Breast epithelium (tissue), 4 donors: Measurements from ENCODE around the gene FBN2. TPM values are rescaled to one million over a fixed set of nuclear protein-coding genes. Genes with fewer than 3 reads are reported as not detected.
A peak's percentile ranks its signal among the peaks of the same experiment; 100 is the strongest.

Experiments used
- DNase-seq, 2 donors: peaks; one replicate each; pipeline ENCODE4 v3.0.0-alpha.2; 2019; ENCODE audit warnings: low spot score in 2 of 2
- H3K27ac ChIP-seq, 2 donors: fragments of 200-600 bp; sonication (generic) in 1 of 2; one replicate each; pipeline ENCODE4 v1.5.1; 2016 to 2019; ENCODE audit warnings: mild to moderate bottlenecking in 1 of 2
- H3K27me3 ChIP-seq, 2 donors: fragments of 200-600 bp; sonication (generic) in 1 of 2; one replicate each; pipeline versions ENCODE4 v1.5.1 to v1.6.0; 2017 to 2019; ENCODE audit warnings: control low read depth in 1 of 2, mild to moderate bottlenecking in 1 of 2
- H3K36me3 ChIP-seq: fragments of 200-600 bp; one replicate; pipeline ENCODE4 v1.5.1; 2019
- H3K4me1 ChIP-seq, 2 donors: fragments of 200-600 bp; sonication (generic); one replicate each; pipeline ENCODE4 v1.5.1; 2016 to 2019; ENCODE audit warnings: control low read depth in 1 of 2
- H3K4me3 ChIP-seq, 3 donors: fragments of 200-600 bp; sonication (generic); 1 replicate in 2 of 3; 2 replicates in 1 of 3; pipeline ENCODE4 v1.5.1; 2016 to 2019; ENCODE audit warnings: mild to moderate bottlenecking in 3 of 3, moderate library complexity in 2 of 3
- H3K9me3 ChIP-seq, 2 donors: fragments of 200-600 bp; sonication (generic) in 1 of 2; one replicate each; pipeline ENCODE4 v1.5.1; 2016 to 2019; ENCODE audit warnings: control low read depth in 1 of 2
- CTCF ChIP-seq, 3 donors: fragments of 450-650 bp; IDR thresholded peaks; one replicate each; pipeline ENCODE4 v1.5.1; 2016 to 2017; ENCODE audit warnings: antibody characterized with exemption in 3 of 3, mild to moderate bottlenecking in 3 of 3, moderate library complexity in 3 of 3
- POLR2A ChIP-seq: fragments of 450-650 bp; IDR thresholded peaks from one replicate; pipeline ENCODE4 v1.6.1; 2016; ENCODE audit warnings: antibody characterized with exemption, mild to moderate bottlenecking, moderate library complexity
- POLR2AphosphoS5 ChIP-seq, 3 donors: sonication (generic); formaldehyde crosslinking; IDR thresholded peaks; one replicate each; pipeline ENCODE4 v1.6.1; 2017; ENCODE audit warnings: antibody characterized with exemption in 3 of 3
- intact Hi-C: fragments of 100-400 bp; cut with DNase I; formaldehyde crosslinking; loops from one replicate; pipeline ENCODE4 v1.15.1; 2023; ENCODE audit warnings: low total_unique reads
- total RNA-seq, 3 donors: library from RNA; depleted of rRNA; stranded (reverse); fragments of >200 nt; gene quantifications; one replicate each; pipeline ENCODE4 v1.1.0, GENCODE V29; 2016

FBN2 gene
- total RNA-seq, 3 donors from 2014 or later = 0.88 to 7.5 (median 1.8) TPM

- H3K4me3 ChIP-seq = no peak overlapping the region
- TF ChIP-seq POLR2AphosphoS5 (IDR thresholded peaks at IDR 0.05) (no peak), POLR2A (no peak), CTCF (IDR thresholded peaks at IDR 0.05) (no peak)
- no peaks in the 10 kb centered on the region for H3K9me3 ChIP-seq
- no peaks in the 10 kb centered on the region for H3K27me3 ChIP-seq
- intact Hi-C loops = no loop called here
- no peaks in the 10 kb centered on the region for H3K36me3 ChIP-seq
- DNase-seq = no peak
- no peaks in the 10 kb centered on the region for H3K4me1 ChIP-seq
- no peak overlapping the region for H3K27ac ChIP-seq
Measured at GRCh38 chr5:128350705-128351104, 187.3 kb downstream of the FBN2 start.

- DNase-seq = peak in 1 of 2 donors; percentile 25
- TF ChIP-seq POLR2AphosphoS5 (IDR thresholded peaks at IDR 0.05) (no peak), CTCF (IDR thresholded peaks at IDR 0.05) (no peak)
- Histone ChIP-seq H3K4me3 (no peak overlapping the region), H3K27me3 (no peaks in the 10 kb centered on the region), H3K4me1 (no peaks in the 10 kb centered on the region), H3K9me3 (no peaks in the 10 kb centered on the region), H3K27ac (no peak overlapping the region), H3K36me3 (no peaks in the 10 kb centered on the region)
- intact Hi-C loops = no loop called here
Measured at GRCh38 chr5:128349044-128349858, 188.8 kb downstream of the FBN2 start.

- no peaks in the 10 kb centered on the region for H3K9me3 ChIP-seq
- TF ChIP-seq CTCF (IDR thresholded peaks at IDR 0.05) = no peak
- no peak for TF ChIP-seq POLR2AphosphoS5 (IDR thresholded peaks at IDR 0.05)
- TF ChIP-seq POLR2A = no peak
- no peaks in the 10 kb centered on the region for H3K36me3 ChIP-seq
- intact Hi-C loops = no loop called here
- no peaks in the 10 kb centered on the region for H3K27me3 ChIP-seq
- no peak for DNase-seq
- H3K4me1 ChIP-seq = no peaks in the 10 kb centered on the region
- H3K4me3 ChIP-seq = no peak overlapping the region
- no peak overlapping the region for H3K27ac ChIP-seq
Measured at GRCh38 chr5:128346038-128346437, 192.0 kb downstream of the FBN2 start.

- H3K9me3 ChIP-seq = no peaks in the 10 kb centered on the region
- TF ChIP-seq POLR2A (no peak), POLR2AphosphoS5 (IDR thresholded peaks at IDR 0.05) (no peak), CTCF (IDR thresholded peaks at IDR 0.05) (no peak)
- no peak overlapping the region for H3K27ac ChIP-seq
Measured at GRCh38 chr5:128345247-128345646, 192.8 kb downstream of the FBN2 start.

GRCh38 chr5:128343168-128343567 lies 194.9 kb downstream of the FBN2 start:
- Histone ChIP-seq H3K27me3 (no peaks in the 10 kb centered on the region), H3K4me1 (no peaks in the 10 kb centered on the region), H3K9me3 (no peaks in the 10 kb centered on the region), H3K27ac (no peak overlapping the region), H3K36me3 (no peaks in the 10 kb centered on the region), H3K4me3 (no peak overlapping the region)
- DNase-seq = no peak
- TF ChIP-seq POLR2A (no peak), POLR2AphosphoS5 (IDR thresholded peaks at IDR 0.05) (no peak), CTCF (IDR thresholded peaks at IDR 0.05) (no peak)
- intact Hi-C loops = loop anchor here (2.0 kb wide), 1 partner anchor 56 kb away; no protein-coding TSS in a partner anchor

More at GRCh38 chr5:128345247-128345646, 192.8 kb downstream of the FBN2 start:
- no peaks in the 10 kb centered on the region for H3K27me3 ChIP-seq
- H3K4me1 ChIP-seq = no peaks in the 10 kb centered on the region
- DNase-seq = no peak
- no peak overlapping the region for H3K4me3 ChIP-seq
- no peaks in the 10 kb centered on the region for H3K36me3 ChIP-seq
- intact Hi-C loops = no loop called here
